ENCODE measurements around the gene CCDC87.
"Not testable (repeated sequence)": the region's sequence is repeated elsewhere in the genome, so short reads cannot be mapped to it uniquely, and the experiment has no call there.

Gene CCDC87

DNA sequence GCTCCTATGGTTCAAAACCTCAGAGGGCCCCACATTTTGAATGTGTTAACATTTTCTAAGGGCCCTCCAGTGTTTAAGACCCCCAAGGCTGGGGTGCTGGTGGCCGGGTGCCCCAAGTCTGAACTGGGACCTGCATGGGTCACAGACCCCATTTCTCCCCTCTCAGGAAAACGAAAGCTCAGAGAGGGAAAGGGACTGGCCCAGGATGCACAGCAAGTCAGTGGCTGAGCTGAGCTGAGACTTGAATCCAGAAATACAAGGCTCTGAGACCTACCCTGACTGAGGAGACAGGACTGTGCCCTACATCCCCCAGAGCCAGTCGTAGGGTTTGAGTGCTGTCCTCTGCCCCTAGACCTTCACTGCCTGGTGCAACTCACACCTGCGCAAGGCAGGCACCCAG, 42.0 kb downstream of the CCDC87 start:
- DNase-seq: no peak

DNA sequence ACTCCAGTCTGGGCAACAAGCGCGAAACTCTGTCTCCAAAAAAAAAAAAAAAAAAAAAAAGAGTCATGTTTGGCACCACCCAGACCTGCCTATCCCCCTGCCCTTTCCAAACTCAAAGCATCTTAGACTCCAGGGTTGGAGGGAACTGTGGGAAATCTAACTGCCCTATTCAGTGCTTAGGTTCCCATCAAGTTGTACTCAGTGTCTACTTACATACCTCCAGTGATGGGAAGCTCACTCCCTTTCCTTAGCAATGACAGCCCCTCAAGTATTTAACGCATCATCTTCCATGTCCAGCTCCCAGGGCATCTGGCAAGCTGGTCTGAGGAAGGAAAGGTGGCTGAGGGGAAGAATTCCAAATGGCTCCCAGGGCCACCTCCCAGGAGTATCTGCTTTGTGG, 43.2 kb downstream of the CCDC87 start:
- DNase-seq: no peak

DNA sequence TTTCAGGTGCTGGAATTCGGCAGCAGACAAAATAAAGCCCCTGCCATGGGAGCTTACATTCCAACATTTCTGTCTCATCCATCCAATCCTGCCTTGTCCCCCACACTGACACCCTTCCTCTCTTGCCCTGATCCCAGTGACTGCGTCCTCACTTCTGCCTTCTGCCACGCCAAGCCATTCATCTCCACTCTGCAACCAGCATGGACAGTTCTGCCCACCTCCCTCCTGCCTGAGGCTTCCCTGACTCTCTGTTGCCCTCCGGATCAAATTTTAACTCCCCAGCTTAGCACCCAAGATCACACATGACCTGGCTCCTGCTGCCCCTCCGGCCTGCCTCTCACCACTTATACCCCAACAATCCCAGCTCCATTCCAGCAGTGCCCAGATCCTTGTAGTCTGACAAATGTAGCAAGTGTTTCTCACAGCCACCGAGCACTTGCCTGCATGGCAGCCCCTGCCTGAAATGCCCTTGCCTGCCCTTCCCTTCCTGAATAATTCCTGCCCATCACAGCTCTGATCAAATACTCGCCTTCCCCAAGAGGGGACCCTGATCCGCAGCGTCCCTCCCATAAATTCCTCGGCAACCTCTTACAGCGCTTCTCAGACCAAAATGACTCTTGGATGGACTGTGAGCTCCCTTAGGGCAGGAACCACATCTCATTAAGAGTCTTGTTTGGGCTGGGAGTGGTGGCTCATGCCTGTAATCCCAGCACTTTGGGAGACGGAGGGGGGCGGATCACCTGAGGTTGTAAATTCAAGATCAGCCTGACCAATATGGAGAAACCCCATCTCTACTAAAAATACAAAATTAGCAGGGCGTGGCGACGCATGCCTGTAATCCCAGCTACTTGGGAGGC, 43.9 kb downstream of the CCDC87 start:
- DNase-seq: no peak

DNA sequence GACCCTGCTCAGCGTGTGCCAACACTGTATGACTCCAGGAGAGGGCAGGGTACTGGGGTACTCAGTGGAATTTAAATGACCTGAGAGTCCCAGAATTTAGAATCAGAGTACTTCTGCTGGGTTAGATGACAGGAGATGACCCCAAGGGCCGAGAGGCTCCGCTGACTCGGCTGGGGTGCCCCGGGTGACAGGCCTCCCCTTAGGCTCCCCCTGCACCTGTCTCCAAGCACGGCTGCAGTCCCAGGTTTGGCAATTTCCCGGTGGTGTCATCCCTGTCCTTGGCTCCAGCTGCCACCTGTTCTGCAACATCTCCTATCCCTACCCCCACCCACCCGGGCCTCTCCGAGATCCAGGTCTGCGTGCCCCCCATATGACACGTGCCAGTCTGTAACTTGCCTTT, 44.8 kb downstream of the CCDC87 start:
- no peak for DNase-seq

DNA sequence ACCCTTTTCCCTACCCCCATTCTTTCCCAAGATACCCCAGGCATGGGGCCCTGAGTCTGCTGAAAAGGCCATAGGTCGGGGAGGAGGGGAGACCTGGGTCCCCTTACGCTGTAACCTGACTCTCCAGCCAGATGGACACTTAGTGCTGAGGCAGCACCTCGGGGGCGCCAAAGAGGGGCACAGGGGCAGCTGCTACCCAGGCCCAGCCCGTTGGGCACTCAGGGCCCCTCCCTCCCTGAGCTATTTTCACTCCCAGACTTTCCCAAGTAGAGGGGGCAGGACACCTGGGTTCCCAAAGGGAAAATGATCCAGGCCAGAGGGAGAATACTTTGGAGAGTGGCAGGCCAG, 45.2 kb downstream of the CCDC87 start:
- no peak for DNase-seq

DNA sequence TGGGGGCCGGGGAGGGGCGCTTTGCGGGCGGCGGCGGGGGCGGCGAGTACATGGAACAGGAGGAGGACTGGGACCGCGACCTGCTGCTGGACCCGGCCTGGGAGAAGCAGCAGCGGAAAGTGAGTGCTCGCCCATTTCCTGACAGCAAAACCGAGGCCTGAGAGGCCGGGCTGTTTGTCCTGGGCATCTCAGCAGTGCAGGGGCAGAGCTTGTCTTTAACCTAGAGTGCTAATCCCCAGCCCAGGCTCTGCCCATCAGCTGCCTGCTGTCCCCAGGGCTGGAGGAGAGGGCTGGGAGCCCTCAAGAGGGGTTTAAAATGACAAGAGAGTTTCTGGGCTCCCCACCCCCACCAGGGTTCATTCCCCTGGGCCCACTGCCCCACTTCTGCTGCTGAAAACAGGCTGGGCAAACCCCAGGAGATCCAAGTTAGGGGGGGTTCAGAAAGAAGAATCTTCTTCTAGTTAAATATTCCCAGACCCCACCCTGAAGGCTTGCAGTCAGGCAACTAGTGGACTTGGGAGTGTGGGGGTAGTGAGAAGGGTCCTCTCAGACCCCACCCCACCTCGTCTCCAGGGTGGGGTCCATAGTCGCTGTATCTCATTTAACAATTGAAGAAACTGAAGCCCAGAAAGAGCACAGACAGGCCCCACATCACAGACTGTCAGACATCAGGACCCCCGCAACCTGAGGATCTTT, 45.7 kb downstream of the CCDC87 start:
- DNase-seq: no peak

DNA sequence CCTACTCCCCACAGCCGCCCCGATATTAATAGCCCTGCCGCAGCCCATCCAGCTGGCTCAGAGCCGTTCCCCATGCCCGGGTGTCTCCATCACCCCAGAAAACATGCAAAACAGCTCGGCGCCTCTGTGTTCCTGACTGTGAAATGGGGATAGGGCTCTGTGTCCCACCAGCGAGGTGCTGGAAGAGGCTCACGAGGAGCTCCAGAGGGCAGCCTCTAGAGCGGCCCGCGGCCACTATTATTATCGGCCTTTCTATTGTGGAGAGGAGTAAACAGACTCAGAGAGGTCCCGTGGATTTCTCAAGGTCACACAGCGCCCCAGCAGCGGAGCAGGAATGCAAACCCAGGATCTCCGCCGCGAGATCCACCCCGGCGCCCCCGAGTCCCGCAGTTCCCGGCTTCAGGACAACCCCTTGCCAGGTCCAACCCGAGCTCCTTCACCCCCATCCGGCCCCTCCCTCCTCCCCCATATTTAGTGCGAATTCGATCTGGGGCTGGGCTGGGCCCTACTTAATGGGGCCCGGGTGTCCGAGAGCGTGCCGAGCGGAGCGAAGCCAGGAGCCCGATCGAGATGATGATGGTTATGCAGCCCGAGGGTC, 46.4 kb downstream of the CCDC87 start, which contains the start of gene ACTN3:
Gene ACTN3 (plus strand): TSS at position 536 of the 598 bp plus-strand sequence. CDS start 35 bp downstream, at position 571.
- no peak for DNase-seq

DNA sequence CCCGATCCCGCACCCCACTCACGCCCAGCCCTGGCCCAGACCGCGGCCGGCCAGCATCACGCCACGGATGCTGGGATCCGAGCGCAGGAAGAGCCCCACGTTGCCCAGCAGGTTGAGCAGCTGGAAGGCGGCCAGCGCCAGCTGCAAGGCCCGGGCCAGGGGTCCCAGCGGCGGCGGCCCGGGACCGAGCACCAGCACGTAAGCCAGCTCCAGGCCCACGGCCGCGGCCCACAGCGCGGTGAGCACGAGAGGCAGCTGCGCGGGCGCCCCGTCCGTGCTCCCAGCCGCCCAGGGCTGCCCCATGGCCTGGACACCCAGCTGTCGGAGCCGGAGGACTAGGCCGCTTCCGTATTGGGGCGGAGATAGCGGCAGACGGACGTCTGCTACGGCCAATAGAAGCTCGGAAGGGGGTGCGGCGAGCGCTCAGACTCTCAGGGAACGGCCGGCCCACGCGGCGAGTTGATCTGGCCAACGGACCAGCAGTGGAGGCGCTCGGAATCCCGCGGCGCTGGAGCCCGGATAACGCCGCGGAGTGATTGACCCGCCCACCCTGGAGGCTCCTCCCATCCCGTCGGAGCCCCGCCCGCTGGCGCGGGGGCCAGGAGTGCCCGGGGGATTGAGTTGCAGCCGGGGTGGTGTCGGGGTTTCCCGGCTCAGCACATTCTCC, 47.0 kb downstream of the CCDC87 start, which contains the start of gene ZDHHC24:
Gene ZDHHC24 (minus strand): TSS at position 348 of the 667 bp plus-strand sequence. CDS start 45 bp downstream, at position 303.
- peak; percentile 71 to 72 for DNase-seq

DNA sequence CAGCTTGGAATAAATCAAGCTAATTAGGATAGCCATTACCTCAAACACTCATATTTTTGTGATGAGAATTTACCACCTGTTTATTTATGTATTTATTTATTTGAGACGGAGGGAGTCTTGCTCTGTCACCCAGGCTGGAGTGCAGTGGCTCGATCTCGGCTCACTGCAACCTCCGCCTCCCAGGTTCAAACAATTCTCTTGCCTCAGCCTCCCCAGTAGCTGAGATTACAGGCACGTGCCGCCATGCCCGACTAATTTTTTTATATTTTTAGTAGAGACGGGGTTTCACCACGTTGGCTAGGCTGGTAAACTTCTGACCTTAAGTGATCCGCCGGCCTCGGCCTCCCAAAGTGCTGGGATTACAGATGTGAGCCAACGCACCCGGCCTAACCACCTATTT, 47.9 kb downstream of the CCDC87 start:
- DNase-seq: not testable (repeated sequence)

DNA sequence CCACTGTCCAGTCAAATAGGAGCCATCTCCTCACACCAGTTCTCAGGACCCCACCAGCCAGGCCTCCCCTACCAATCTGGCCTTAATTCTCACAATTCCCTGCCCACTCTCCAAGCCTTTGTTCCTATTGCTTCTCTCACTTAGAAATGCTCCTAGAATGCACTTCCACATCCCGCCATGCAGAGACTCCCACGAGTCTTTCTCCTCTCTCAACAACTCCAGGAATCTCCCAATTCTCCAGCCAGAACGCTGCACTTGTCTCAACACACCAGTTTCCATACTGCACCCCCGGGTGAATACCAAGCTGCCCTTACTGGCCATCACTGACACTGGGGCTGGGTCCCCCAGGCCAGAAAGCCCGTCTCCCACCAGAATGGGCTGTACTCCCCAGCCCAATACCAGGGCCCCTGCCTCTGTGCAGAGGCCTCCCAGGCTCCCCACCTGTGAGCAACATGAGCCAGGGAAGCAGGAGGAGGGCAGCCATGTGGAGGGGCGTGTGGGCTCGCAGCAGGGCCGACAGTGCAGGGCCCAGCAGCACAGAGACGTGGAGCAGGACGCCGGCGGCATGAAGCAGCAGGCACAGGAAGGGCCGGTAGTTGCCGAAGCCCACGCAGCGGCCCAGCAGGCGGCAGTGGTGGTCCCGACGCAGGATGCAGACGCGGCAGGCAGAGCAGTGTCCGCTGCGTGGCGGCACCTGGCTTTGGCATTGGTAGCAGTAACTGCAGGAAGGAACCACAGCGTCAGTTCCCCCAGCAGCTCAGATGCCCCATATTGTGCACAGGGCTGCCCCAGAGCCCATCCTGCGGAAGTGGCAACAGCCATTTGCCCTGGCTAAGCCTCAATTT, 49.4 kb downstream of the CCDC87 start:
- peak; percentile 21 to 24 for DNase-seq

DNA sequence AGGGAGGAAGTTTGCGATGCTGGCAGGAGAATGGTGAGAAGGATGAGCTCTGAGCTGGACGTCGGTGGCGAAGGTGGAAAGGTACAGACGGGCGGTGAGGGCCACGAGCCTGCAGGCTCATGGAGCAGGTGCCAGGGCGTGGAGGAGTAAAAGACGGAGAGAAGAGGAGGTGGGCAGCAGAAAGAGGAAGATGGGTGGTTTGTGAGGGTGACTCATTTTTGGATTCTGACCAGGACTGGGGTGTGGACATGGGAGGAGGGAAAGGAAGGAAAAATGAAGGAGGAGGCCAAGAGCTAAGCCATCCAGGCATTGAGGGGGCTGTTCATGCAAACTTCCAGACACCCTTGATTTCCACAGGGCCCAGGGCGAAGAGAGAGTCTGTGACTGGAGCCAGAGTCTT, 50.5 kb downstream of the CCDC87 start:
- DNase-seq: no peak

DNA sequence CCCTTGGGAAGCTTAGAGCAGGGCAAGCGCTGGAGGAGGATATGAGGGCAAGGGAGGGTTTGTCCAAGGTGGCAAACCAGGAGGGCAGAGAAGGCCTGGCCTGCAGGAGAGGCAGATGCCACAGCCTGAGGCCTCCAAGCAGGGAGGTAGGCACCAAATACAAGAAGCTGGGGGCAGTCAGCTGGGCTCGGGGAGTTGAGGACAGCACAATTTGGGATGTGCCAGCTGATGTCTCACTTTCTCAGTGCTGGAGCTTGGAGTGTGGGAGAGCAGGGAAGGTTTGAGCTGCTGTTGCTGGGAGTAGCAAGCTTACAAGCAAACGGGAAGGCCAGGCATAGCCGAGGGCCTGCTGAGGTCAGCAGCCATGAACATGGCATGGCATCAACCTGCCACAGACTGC, 51.0 kb downstream of the CCDC87 start:
- no peak for DNase-seq

DNA sequence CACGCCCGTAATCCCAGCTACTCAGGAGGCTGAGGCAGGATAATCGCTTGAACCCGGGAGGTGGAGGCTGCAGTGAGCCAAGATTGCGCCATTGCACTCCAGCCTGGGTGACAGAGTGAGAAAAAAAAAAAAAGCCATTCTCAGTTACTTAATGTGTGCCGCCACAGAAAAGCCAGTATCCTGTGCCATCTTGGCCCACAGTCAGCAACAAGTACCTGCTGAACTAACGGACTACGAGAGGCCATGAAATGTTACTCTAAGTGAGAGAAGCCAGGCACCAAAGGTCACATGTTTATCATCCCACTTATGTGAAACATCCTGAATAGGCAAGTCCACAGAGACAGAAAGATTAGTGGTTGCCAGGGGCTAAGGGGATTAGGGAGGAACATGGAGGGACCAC, 52.3 kb downstream of the CCDC87 start:
- not testable (repeated sequence) for DNase-seq

Data from activated CD4-positive, alpha-beta T cell treated with anti-CD3 and anti-CD28 coated beads, Interleukin-2, amount 50 U/mL, for 4 hours (primary cell).